Pancreas (tissue), 10 donors: ENCODE results near the gene LCN2. TPM values are rescaled to one million over a fixed set of nuclear protein-coding genes. Genes with fewer than 3 reads are reported as not detected.
A peak's percentile ranks its signal among the peaks of the same experiment; 100 is the strongest.

Experiments
- ATAC-seq, 4 donors: fragments of 200-7000 bp; cut with Tn5 transposase; one replicate each; pipeline versions ENCODE4 v1.8.0 to v1.9.1; 2020; ENCODE audit warnings: mild to moderate bottlenecking in 4 of 4, moderate library complexity in 4 of 4
- DNase-seq, 6 donors: peaks; one replicate each; pipeline ENCODE4 v3.0.0-alpha.2; 2020
- FAIRE-seq: peaks from 2 replicates; lab custom pipeline; 2012; peaks lifted over from hg19 to GRCh38; lab: Jason Lieb, UNC
- H3K27ac ChIP-seq, 4 donors: fragments of 200-600 bp; sonication (generic); 1 replicate in 3 of 4; 2 replicates in 1 of 4; pipeline versions ENCODE4 v1.5.0 to v1.8.0; 2020
- H3K27me3 ChIP-seq, 4 donors: fragments of 200-600 bp; one replicate each; pipeline ENCODE4 v1.8.0; 2021
- H3K36me3 ChIP-seq, 3 donors: fragments of 200-600 bp; sonication (generic) in 1 of 3; one replicate each; pipeline versions ENCODE4 v1.5.0 to v1.8.0; 2020 to 2021
- H3K4me1 ChIP-seq, 3 donors: fragments of 200-600 bp; one replicate each; pipeline ENCODE4 v1.8.0; 2021
- H3K4me3 ChIP-seq, 4 donors: fragments of 200-600 bp; sonication (generic) in 2 of 4; one replicate each; pipeline versions ENCODE4 v1.5.0 to v1.8.0; 2020 to 2021
- H3K9me3 ChIP-seq, 4 donors: fragments of 200-600 bp; one replicate each; pipeline ENCODE4 v1.8.0; 2021
- CTCF ChIP-seq, 4 donors: fragments of 200-600 bp; sonication (generic) in 3 of 4; IDR thresholded peaks; one replicate each; pipeline versions ENCODE4 v1.5.0 to v1.8.0; 2021; ENCODE audit warnings: antibody characterized with exemption in 4 of 4
- WGBS, 2 donors: extraction: QIAGEN DNeasy Blood & Tissue Kit; methylation state at CpG; one replicate each; pipeline ENCODE4 v1.1.7; 2013; 5-methylcytosine and 5-hydroxymethylcytosine counted together
- intact Hi-C, 3 donors: fragments of 100-400 bp; cut with DNase I; formaldehyde crosslinking; loops; one replicate each; pipeline versions ENCODE4 v1.11.1 to v1.14.2; 2022
- polyA plus RNA-seq, 2 donors: library from polyadenylated mRNA; stranded (reverse); fragments of 200-250 nt; gene quantifications; one replicate each; pipeline ENCODE4 v1.2.3, GENCODE V29; 2013
- total RNA-seq, 6 donors: library from RNA; stranded (reverse); fragmentation: NEBNext Ultra II Directional in 4 of 6; extraction: Animal tissue kit (Norgen Biotek cat#: 25700) in 4 of 6; gene quantifications; one replicate each; pipeline versions ENCODE4 v1.2.1 to v1.2.4, GENCODE V29; 2021 to 2023
- donor health status: healthy with polysubstance abuse.
- donor health status: DM: no; HTN: no; CAD: no; lungs with moderate emphysema.
- donor health status: DM: no; HTN: no; CAD: no.
- donor health status: control.
- donor health status: control.
- donor health status: Bipolar disorder and iron deficiency.
- donor health status: DM: yes; HTN: yes; CAD: no.
- donor health status: DM: no; HTN: no; CAD: no.
- donor health status: DM: no; HTN: no; CAD: no.
- donor health status: DM: yes; HTN: yes; CAD: no.

Gene LCN2
- total and polyA plus RNA-seq, 8 donors: 6.3 to 158 (median 49.5) TPM

GRCh38 chr9:128161215-128161902, 12.1 kb downstream of the LCN2 start:
- no peak overlapping the region for H3K4me3 ChIP-seq
- no peaks in the 10 kb centered on the region for H3K9me3 ChIP-seq
- no peak overlapping the region for H3K27ac ChIP-seq
- intact Hi-C loops: no loop called here
- H3K27me3 ChIP-seq: no peaks in the 10 kb centered on the region
- no peak for ATAC-seq
- 87 to 95% methylated on average over 12 to 13 of the region's 13 CpGs for WGBS, 2 donors
- no peak for FAIRE-seq
- peaks cover 0 to 13% (median 3%) of the 10 kb centered on the region in 3 donors for H3K4me1 ChIP-seq
- TF ChIP-seq CTCF (IDR thresholded peaks at IDR 0.05): no peak
- DNase-seq: no peak
- H3K36me3 ChIP-seq: peaks cover 0 to 13% (median 0%) of the 10 kb centered on the region in 3 donors

- no peak for FAIRE-seq
- peak in 5 of 6 donors; percentile 66 to 93 (median 88) for DNase-seq
- WGBS, 2 donors: 57 to 63% methylated on average over 10 of the region's 10 CpGs
- peaks cover 0 to 13% (median 3%) of the 10 kb centered on the region in 3 donors for H3K4me1 ChIP-seq
- ATAC-seq: peak; percentile 37 to 52 (median 48)
- H3K36me3 ChIP-seq: peaks cover 0 to 22% (median 0%) of the 10 kb centered on the region in 3 donors
- TF ChIP-seq CTCF (IDR thresholded peaks at IDR 0.05): no peak
- H3K9me3 ChIP-seq: no peaks in the 10 kb centered on the region
- no peak overlapping the region for H3K4me3 ChIP-seq
- intact Hi-C loops: no loop called here
- peak overlapping the region in 1 of 4 donors; percentile 28 for H3K27ac ChIP-seq
- H3K27me3 ChIP-seq: no peaks in the 10 kb centered on the region
Measured at GRCh38 chr9:128162215-128163026, 13.2 kb downstream of the LCN2 start.

GRCh38 chr9:128163027-128163515, 13.8 kb downstream of the LCN2 start:
- Histone ChIP-seq H3K9me3 (no peaks in the 10 kb centered on the region), H3K27me3 (no peaks in the 10 kb centered on the region), H3K27ac (no peak overlapping the region), H3K4me1 (peaks cover 0 to 13% (median 3%) of the 10 kb centered on the region in 3 donors), H3K4me3 (no peak overlapping the region), H3K36me3 (peaks cover 0 to 29% (median 0%) of the 10 kb centered on the region in 3 donors)
- no peak for DNase-seq
- WGBS, 2 donors: 98% methylated on average over 6 of the region's 6 CpGs
- TF ChIP-seq CTCF (IDR thresholded peaks at IDR 0.05): no peak
- no peak for FAIRE-seq
- intact Hi-C loops: no loop called here
- no peak for ATAC-seq

- Histone ChIP-seq H3K36me3 (peaks cover 0 to 35% (median 0%) of the 10 kb centered on the region in 3 donors), H3K27ac (no peak overlapping the region), H3K4me3 (no peak overlapping the region), H3K27me3 (no peaks in the 10 kb centered on the region), H3K9me3 (no peaks in the 10 kb centered on the region), H3K4me1 (peaks cover 0 to 13% (median 3%) of the 10 kb centered on the region in 3 donors)
- DNase-seq (peak in 2 of 6 donors; percentile 45 to 75), FAIRE-seq (no peak), ATAC-seq (no peak)
- intact Hi-C loops: no loop called here
- WGBS, 2 donors: 87 to 89% methylated on average over 10 of the region's 10 CpGs
- no peak for TF ChIP-seq CTCF (IDR thresholded peaks at IDR 0.05)
Measured at GRCh38 chr9:128163523-128164306, 14.5 kb downstream of the LCN2 start.
